NOMO-1 treated with DMSO at 0.1 percent for 48 hours (cell line): ENCODE data around the gene CRELD1.
"Not testable (repeated sequence)": the region's sequence is repeated elsewhere in the genome, so short reads cannot be mapped to it uniquely, and the experiment has no call there.

ENCODE experiments used
- DNase-seq: peaks from one replicate; lab custom pipeline; 2025; ENCODE audit not compliant: unreplicated experiment; lab: John Stamatoyannopoulos, UW

CRELD1 gene

GRCh38 chr3:9932843-9933560 is 632 bp upstream of the CRELD1 start:
- DNase-seq: peak; percentile 72

- no peak for DNase-seq
Observed at GRCh38 chr3:9934235-9934621, 594 bp downstream of the CRELD1 start.

GRCh38 chr3:9934993-9935392 is 1.4 kb downstream of the CRELD1 start:
- DNase-seq: no peak

DNA sequence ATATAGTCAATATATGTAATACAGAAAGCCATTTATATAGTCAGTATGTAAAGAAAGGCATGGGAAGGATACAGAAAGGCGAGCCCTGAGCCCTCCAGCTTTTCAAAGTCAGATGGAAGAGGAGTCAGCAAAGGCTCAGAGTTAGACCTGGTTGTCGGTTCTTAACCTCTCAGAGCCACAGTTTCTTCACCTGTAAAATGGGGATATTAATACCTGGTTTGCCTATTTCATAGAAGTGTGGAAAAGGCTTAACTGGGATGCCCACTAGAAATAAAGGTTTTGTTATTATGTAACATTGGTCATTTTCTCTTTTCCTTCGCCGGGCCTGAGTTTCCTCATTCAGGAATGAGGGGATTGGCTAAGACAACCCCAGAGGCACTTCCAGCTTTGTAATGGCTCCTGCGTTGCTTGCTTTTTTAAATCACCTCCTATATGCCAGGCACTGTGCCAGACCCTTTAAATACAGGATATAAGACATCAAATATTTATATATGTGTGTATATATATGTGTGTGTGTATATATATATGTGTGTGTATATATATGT is 2.4 kb downstream of the CRELD1 start:
- no peak for DNase-seq

DNA sequence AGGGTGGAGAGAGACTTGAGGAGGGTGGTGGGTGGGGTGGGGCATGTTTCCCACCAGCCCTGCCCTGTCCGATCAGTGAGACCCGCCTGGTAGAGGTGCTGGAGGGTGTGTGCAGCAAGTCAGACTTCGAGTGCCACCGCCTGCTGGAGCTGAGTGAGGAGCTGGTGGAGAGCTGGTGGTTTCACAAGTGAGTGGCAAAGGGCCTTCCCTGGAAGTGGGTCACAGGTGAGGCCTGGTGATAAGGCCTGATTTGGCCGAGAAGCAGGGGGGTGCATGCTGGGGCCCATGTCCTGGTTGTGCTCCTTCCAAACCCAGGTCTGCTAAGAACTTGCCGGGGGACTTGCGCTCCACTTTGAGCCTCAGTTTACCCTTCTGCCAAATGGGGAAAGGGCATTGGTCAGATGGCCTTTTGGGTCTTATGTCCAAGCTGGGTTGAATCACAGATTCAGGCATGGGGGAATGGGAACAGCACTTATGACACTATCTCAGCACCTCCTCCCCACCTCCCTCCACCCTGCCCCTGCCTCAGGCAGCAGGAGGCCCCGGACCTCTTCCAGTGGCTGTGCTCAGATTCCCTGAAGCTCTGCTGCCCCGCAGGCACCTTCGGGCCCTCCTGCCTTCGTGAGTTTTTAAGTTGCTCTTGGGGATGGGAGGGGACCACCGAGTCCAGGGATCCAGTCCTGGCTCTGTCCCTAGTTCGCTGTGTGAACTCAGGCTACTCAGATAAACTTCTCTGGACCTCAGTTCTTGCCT is 4.0 kb downstream of the CRELD1 start:
- DNase-seq: no peak

GRCh38 chr3:9938966-9939365 is 5.3 kb downstream of the CRELD1 start:
- no peak for DNase-seq

- DNase-seq: not testable (repeated sequence)
Observed at GRCh38 chr3:9939906-9940305, 6.3 kb downstream of the CRELD1 start.

DNA sequence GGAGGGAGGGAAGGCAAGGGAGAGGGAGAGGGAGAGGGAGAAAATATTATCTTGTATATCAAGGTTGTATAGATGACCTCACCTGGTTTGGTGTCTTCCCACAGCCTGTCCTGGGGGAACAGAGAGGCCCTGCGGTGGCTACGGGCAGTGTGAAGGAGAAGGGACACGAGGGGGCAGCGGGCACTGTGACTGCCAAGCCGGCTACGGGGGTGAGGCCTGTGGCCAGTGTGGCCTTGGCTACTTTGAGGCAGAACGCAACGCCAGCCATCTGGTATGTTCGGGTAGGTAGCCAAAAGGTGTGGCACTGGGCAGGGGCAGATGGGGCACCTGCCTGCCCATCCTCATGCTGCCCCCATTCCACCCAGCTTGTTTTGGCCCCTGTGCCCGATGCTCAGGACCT is 7.1 kb downstream of the CRELD1 start:
- no peak for DNase-seq

DNA sequence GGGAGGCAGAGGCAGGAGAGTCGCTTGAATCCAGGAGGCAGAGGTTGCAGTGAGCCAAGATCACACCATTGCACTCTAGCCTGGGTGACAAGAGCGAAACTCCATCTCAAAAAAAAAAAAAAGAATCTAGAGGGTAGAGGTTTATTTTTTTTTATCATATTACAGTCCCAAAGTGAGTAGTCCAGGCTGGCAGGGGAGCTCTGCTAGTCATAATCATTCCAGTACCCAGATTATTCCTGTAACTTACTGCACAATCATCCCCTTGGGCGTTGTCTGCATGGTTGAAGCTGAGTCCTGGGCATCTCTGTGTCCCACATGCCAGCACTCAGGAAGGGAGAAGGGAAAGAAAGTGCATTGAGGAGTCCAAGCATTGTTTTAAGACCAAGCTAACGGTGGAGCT is 8.5 kb downstream of the CRELD1 start:
- DNase-seq: no peak

DNA sequence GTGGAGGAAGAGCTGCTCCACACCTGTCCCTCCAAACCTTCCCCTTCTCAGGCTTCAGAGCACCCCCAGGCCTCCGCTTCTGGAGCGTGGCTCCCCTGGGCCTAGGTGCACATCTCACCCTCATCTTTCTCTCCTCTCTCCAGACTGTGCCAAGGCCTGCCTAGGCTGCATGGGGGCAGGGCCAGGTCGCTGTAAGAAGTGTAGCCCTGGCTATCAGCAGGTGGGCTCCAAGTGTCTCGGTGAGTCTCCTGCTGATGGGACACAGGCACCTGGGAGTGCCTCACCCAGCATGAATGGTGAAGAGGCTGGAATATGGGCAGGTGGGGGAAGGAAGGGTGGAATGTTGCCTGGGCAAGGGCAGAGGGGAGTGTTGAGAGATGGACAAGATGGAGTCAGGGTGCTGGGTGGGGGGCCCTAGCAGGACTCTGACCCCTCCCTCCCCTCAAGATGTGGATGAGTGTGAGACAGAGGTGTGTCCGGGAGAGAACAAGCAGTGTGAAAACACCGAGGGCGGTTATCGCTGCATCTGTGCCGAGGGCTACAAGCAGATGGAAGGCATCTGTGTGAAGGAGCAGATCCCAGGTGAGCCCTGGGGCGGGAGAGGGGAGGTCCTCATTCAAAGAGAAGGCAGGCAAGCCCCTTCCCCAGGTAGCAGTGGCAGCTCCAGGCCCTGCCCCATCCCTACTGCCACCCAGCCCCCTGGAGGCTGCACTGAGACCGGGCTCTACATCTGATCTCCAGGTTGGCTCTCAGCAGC is 9.5 kb downstream of the CRELD1 start:
- no peak for DNase-seq

- no peak for DNase-seq
Observed at GRCh38 chr3:9944271-9944670, 10.6 kb downstream of the CRELD1 start.

- DNase-seq: no peak
Observed at GRCh38 chr3:9945358-9945757, 11.7 kb downstream of the CRELD1 start.

DNA sequence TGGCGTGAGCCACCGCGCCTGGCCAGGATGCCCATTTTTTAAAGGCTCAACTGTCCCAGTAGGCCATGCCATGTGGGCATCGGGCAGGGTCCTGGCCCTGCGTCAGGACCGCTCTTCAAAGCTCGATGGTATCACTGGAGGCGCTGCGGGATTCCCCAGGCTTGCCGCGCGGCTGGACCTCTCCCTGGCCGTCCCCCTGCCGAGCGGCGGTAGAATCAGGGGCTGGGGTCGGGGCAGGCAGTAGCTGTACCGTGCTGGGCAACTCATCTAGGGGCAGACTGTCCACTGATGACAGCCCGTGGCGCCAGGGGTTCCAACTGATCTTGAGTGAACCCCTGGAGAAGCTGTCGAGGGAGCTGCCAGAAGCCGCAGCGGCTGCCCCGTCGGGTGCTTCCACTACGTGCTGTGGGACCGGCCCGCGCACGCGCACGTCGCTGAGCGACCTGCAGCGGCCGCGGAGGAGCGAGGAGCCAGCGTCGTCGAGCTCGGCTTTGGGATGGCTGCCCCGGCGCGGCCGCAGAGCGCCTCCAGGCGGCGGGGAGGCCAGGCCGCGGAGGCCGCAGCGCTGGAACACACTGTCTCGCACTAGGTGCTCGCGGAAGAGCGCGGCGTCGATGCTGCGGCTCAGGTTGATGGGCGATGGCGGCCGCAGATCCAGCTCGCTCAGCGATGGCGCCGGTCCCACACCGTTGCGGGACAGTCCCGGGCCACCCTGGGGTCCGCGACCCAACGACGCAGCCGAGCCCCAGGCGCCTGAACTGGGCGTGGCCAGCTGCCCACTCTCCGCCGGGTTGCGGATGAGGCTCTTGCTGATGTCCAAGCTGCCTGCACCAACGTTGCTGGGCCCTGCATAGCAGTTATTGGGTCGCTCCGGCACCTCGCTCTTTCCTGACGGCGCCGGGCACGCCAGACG is 12.7 kb downstream of the CRELD1 start:
- DNase-seq: no peak

DNA sequence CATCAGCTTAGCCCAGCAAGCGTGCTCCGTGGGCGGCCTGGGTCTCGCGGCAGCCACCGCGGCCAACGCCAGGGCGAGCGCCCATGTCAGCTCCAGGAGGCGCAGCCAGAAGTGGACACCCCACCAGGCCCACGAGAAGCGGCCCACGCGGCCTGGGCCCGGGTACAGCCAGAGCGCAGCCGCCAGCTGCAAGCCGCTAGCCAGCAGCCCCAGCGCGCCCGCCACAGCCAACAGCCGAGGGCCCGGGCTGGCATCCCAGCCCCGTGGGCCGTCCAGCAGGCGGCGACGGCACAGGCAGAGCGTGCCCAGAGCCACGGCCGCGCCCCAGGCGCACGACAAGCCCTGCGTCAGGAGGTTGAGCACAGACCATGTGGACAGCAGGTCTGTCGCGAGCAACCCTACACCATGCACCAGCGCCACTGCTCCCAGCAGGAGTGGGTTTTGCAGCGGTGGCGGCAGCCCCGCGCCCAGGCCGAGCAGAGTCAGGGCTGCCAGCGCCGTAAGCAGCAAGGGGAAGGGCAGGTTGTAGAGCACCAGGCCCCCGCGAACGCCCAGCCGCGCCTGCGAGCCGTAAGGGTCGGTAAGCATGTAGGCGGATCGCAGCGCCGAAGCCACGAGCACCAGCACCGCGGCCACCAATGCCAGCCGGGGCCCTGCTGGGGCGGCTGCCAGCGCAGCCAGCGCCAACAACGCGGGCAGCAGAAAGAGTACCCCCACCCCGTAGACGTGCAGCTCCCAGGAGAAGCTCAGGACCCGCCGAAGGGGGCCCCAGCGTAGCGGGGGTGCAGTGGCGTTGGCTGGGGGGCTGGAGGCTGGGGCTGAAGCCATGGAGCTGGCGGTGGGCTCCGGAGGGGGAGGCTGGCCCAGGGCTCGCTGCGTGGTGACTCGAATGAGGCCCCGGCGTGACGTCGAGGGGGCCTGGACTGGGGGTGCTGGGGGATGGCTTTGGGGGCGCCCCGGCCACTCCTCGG is 13.7 kb downstream of the CRELD1 start:
- DNase-seq: no peak

DNA sequence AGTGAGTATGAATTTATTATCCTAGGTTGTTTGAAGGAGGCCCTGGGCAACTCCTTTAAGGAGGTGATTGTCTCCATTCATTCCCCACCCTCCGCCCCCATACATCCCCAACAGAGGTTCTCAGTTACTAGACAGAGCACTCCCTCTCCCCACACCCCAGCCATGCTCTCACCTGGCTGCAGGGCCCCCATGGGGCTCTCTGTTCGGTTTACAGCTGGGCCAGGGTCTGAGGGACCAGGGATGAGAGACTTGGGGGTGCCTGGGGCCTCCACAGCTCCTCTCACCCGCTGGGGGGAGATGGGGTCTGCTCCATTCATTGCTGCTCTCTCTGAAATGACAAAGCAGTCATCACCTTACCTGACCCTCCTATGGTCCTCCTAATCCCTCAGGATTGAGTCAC is 15.0 kb downstream of the CRELD1 start:
- DNase-seq: no peak

DNA sequence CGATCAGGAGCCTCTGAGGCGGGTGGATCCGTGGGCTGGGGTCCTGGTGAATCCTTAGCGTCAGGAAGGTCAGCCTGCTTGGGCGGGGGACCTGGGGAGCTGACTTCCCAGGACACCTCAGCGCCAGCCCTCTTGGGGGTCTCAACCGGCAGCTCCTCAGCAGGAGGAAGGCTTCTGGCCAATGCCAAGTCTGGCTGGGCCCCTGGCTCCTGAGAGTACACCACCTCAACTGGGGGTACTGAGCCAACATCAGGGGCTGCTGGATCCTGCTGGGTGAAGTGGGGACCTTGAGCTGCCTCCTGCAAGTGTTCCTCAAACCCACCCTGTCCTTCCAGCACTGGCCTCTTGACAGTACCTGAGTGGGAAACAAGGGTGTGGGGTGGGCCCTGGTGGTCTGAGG is 15.5 kb downstream of the CRELD1 start:
- no peak for DNase-seq

DNA sequence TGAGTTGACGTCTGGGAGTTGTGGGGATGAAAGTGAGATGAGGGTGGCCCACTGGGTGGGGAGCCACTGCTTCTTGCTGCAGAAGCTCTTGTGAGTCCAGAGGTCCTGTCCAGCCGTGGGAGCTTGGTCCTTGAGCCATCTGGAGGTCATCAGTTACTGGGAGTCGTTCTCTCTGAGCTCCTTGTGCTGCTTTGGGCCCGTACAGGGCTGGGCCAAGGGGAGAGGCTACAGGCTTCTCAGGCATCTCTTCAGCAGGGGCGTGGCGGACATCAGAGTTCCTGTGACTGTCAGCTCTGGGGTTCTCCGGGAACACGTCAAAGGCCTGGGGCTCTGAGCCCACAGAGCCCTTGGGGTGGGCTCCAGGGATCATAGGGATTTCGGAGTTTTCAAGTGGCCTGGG is 16.0 kb downstream of the CRELD1 start:
- DNase-seq: no peak

DNA sequence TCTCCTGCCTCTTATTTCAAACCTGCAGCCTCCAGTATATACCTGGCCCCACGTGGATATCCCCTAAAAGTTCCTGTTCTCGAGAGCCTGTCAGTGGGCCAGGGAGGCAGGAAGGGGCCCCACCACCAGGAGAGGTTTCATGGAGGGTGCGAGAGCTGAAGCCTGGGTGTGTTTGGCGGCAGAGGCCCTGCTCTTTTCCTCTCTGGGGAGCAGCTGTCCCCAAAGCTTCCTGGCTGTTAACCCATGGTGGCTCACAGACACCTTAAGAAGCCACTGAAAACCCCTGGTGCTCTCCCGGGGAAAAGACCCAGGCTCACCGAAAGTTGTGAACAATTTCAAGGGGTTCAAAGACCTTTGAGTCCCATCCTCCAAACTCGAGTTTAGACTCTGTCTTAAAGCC is 17.5 kb downstream of the CRELD1 start:
- no peak for DNase-seq

DNA sequence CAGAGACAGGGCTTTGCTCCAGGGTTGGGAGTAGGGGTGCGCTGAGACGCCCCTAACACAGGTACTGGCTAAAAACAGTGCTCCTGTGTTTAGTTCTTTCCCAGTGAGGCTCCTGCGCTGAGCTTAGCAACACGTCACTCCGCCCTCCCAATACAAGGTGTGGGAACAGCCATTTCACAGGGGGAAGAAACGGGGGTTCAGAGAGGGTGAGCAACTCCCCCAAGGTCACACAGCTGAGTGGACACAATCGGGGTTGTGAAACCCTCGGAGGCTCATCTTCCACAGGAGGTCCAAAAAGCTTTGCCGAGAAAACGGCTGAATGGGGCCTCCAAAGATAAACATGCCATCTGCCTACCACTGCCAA is 17.9 kb downstream of the CRELD1 start:
- no peak for DNase-seq
